HG03521 (cell line): ENCODE measurements around the gene EFS.

Source experiments
- ATAC-seq: cut with Tn5 transposase; IDR thresholded peaks from one replicate; pipeline ENCODE4 v1.9.1; 2021; ENCODE audit warnings: mild to moderate bottlenecking, moderate library complexity; ENCODE audit not compliant: unreplicated experiment

The EFS gene

DNA sequence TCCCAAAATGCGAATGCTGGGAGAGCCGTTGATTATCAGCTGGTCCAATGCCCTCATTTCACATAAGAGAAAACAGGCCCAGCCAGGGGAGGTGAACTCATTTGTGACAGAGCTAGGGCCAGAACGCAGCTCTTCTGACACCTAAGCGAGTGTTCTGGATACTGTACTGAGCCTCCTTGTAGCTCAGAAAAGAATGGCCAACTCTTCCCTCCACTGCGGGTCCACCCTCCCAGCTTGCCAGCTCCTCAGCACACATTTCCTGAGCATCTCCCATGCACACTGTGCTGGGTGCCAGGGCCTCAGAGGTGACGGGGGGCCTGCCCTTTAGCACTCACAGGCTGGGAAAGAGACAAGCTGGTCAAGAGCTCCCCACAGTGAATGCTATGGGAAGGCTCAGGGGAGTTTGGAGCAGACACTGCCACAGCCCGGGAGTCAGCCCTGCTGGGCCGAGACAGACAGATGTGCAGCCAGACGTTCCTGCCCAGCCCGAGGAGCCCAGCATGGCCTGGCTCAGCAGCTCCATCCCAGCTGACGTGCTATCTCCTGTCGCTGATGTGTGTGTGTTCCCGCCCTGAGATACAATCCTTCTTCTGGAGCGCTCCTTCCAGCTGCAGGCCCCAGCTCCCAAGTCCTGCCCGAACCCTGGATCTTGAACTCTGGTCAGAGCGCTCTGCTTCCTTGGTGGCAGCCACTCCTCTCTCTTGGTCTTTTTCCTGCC is 15.4 kb upstream of the EFS start:
- ATAC-seq, result no peak

DNA sequence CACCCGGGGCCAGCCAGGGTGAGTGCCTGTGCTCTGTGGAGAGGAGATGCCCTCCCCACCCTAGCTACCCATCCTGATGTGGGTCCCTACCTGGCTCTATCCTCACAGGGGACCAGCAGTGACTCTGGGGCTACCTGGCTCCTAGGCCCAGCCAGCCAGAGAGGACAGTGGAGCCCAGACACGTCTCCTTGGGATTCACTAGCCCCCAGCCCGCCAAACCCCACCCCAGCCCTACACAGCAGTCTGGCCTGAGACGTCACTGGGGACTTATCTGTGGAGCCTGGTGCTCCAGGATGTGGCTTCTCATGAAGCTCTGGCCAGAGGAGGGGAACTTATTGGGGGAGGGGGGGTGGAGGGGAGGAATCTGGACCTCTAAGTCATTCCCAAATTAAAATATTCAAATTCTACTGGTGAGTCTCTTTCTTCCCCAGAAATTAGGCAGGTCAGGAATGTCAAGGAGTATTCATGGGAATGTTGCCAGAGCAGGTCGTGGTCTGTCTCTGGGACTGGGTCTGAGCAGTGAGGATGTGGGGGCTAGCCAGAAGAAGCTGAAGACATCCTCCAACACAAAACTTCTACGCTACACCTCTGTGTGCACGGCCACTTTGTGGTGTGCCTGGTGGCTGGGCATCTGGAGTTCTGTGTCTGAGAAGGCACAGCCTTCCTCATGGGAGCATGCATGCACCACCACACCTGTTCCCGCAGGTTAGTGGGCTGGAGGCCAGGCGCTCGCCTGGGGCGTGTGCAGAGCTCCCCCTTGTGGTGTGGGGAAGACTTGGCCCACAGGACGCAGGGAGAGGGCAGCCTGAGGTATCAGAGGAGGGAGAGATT is 14.6 kb upstream of the EFS start:
- ATAC-seq, result no peak

DNA sequence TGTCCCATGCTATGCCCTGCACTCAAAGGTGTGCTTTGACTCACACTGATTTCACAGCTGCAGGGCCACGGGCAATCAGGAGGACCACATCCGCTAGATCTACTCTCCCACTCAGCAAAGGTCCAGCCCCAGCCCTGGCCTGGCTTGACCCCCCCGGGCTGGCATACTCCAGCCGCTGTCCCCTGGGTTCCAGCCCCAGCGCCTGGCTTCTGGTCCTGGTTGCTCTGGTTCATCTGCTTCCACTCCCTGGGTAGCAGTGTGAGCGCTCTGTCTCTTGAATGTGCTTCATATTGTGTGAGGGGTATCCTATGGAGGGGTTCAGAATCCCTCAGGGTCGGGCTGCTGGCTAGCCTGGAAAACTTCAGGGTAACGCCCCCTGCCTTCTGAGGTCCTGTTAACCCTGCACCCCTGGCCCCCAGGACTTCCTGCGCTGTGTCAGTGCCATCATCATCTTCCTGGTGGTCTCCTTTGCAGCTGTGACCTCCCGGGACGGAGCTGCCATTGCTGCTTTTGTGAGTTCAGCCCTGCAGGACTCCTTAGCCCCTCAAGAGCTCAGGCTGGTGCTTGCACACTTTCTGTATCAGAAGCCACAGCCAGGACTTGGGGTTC is 13.7 kb upstream of the EFS start:
- no peak for ATAC-seq

DNA sequence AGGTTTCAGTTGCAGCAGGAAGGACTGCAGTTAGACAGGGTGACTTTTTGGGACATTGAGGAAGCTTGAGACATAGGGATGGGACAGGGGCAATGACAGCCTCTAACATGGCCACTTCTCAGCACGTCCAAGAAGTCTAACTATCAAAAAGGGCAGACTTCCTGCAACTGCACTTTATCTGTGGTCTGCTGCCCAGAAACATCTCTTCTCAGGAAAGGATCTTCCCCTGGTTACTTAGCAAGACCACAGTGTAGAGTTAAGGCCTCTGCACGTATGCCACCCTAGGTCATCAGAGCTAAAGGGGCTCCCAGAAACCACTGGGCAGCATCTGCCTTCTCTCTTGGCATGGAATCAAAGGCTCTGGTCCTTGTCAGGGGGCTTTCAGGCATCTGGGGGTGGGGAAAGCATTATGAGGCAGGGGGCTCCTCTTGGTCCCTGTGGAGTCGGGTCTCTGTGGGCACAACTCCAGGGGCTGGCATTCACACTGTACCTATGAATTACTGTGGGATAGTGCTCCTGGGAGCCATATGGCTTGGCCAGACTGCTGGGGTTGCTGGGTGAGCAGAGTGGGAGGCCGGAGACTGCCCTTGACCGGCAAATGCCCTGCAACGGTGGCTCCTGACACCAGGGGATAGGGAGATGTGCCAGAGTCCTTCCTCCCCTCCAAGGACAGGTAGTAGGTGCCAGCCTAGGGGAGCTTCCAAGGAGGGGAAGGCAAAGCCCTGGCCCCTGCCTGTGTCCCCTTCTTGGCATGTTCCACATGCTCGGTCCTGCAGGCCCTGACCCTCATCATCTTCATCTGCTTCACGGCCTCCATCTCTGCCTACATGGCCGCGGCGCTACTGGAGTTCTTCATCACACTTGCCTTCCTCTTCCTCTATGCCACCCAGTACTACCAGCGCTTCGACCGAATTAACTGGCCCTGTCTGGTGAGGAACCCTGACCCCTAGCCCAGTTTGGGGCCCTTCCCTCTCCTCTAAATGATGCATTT is 12.9 kb upstream of the EFS start:
- no peak for ATAC-seq

DNA sequence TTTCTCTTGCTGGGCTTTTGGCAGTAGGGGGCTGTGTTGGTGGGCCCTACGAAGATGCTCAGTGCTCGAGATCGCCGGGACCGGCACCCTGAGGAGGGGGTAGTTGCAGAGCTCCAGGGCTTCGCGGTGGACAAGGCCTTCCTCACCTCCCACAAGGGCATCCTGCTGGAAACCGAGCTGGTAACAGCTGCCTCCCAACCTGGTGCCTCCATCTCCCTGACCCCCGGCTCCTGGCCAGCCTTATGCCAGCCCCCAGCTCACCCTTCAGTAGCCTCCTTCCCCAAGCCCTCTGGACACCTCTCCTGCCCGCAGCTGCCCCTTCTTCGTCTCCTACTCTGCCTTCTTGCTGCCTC is 12.2 kb upstream of the EFS start:
- no peak for ATAC-seq

DNA sequence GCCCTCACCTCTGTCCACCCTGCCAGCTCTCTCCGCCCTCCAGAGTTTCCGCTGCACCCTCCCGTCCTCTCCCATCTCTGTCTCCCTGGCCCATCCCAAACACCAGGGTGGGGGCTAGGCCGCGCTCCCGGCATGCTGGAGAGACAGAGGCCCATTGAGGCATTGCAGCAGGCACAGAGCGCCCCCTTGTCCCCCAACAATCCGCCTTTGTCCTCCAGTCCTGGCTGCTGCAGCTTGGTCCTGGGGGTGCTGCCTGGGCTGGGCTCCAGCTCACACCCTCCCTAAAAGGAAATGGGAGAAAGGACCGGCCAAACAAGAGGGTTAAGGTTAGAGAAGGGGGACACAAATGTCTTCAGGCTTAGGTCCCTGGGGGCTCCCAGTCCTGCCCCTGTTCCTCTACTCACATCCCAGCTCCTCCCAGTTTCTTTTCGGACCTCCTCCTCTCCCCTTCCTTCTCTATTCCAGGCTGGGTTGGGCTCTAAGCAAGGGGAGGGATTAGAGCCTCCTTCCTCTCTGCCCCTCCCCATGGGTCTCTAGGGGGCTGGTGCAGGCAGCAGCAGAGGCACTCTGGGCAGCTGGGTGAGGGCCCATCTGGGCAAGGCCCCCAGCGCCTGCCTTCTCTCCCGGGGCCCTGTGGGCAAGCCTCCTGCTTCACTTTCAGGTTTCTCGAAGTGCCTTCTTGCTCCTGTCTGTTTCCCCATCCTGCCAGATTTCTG is 11.7 kb upstream of the EFS start, which contains the start of gene CMTM5:
Gene CMTM5 (plus strand): TSS at position 565 of the 716 bp plus-strand sequence. CDS start 206 bp downstream, outside the sequence.
- no peak for ATAC-seq

DNA sequence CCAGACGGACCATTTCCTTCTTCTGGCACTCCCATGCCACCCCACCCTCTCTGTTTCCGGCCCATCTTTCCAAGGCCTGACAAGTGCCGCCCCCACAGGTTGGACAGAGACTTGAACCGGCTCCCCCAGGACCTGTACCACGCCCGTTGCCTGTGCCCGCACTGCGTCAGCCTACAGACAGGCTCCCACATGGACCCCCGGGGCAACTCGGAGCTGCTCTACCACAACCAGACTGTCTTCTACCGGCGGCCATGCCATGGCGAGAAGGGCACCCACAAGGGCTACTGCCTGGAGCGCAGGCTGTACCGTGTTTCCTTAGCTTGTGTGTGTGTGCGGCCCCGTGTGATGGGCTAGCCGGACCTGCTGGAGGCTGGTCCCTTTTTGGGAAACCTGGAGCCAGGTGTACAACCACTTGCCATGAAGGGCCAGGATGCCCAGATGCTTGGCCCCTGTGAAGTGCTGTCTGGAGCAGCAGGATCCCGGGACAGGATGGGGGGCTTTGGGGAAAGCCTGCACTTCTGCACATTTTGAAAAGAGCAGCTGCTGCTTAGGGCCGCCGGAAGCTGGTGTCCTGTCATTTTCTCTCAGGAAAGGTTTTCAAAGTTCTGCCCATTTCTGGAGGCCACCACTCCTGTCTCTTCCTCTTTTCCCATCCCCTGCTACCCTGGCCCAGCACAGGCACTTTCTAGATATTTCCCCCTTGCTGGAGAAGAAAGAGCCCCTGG is 10.7 kb upstream of the EFS start:
- no peak for ATAC-seq

DNA sequence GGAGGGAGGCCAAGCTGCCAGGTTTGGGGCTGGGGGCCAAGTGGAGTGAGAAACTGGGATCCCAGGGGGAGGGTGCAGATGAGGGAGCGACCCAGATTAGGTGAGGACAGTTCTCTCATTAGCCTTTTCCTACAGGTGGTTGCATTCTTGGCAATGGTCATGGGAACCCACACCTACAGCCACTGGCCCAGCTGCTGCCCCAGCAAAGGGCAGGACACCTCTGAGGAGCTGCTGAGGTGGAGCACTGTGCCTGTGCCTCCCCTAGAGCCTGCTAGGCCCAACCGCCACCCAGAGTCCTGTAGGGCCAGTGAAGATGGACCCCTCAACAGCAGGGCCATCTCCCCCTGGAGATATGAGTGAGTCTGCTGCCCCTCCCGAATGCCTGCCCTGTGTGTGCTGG is 8.1 kb upstream of the EFS start:
- ATAC-seq, result no peak

DNA sequence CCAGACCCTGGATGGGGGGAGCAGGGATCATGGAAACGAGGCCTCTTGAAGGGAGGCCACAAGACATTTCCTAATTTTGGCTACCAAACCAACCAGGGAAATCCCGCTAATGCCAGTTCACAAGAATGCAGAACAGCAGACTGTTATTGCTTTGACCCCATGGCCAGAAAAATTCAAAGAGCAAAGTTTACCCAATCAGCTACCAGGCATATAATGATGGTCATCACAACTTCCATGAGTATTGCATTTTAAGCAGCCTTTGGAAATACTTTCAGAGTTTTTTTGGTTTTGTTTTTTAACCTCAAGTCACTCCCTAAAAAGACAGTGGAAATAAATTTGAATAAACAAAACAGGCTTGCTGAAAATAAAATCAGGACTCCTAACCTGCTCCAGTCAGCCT is 7.5 kb upstream of the EFS start, which contains the start of gene IL25:
Gene IL25 (plus strand): TSS at position 301 of the 400 bp plus-strand sequence.
- ATAC-seq, result no peak

DNA sequence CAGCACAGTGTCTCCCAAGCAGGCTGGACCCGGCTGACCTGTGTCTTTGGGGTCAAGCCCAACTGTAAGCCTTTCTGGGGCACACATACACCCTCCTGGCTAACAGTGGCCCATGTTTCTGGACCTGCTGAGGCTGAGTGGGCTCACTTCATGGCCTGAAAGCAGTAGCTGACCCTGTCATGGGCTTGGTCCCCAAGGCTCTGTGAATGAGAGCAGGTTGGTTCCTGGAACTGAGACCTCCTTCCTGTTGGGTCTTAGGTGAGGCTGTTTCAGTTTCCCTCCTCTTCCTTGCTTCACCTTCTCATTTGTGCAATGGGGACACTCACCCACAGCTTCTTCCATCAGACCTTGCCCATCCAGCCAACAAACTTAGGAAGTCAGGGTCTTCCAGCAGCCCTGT is 6.9 kb upstream of the EFS start:
- no peak for ATAC-seq

DNA sequence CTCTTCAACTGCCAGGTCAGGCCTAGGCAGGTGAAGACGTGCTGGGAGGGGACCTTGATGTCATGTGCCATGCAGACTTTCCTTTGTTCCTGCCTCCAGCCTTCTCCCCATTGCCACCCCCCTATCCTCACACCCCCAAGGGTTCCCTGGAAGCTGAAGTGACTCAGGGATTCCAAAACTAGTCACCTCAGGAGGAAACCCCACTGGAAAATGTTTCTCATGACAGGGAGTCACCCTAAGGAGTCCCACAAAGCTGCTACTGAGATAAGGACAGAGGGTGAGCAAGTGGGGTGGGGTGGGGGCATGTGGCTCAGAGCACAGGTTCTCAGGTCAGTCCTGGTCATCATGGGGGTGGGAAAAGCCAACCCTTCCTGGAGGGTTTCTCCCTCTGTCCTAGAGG is 5.2 kb upstream of the EFS start:
- ATAC-seq, result no peak

DNA sequence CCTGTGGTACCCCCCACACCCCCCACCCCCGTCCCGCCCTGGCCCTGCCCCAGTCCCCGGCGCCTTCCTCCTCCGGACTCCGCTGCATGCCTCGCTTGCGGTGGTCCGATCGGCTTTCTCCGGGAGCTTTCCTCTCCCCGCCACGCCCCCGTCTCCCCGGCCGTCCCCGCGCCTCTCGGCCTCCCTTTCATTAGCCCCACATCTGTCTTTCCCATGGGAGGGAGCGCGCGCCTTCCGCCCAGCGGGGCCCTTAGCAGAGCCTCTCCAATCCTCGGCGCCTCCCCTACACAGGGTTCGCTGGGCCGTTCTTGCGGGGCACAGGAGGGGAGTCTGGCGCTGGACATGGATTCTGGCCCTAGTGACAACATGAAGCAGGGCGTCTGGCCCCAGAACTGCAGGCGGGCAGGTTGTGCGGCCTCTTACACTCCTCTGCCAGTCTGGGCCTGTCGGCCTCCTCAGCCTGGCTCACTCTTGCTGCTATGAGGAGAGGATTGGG is 1.5 kb upstream of the EFS start:
- no peak for ATAC-seq

DNA sequence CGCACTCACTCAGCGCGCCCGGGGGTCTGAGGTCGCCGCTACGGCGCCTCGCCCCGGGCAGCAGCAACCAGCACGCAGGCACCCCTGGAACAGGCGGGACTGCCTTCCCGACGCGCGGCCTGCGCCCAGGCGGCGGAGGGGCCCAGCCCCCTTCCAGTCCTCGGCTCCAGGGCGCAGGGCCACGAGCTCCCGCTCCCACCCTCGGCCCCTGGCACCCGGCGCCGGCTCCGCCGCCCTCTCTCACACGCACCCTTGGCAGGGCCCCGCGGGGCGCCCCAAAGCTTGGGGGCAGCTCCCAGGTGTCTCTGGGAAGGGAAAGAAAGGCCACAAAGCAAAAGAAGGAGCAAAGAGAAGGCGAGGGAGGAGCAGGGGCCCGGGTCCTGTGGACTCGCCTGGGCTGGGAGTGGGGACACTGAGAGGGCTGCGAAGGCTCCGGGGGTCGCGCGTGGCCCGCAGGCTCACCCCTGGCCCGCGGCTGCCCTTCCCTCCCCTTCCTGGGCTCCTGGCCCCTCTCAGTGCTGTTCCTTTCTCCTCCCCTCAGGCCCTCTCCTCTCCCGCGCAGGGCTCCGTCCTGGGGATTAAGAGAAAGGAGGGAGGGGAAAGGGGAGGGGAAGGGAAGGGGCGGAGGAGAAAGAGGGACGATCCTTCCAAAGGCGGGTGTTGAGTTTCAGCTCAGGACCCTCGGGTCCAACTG is 907 bp upstream of the EFS start:
- ATAC-seq, result no peak

DNA sequence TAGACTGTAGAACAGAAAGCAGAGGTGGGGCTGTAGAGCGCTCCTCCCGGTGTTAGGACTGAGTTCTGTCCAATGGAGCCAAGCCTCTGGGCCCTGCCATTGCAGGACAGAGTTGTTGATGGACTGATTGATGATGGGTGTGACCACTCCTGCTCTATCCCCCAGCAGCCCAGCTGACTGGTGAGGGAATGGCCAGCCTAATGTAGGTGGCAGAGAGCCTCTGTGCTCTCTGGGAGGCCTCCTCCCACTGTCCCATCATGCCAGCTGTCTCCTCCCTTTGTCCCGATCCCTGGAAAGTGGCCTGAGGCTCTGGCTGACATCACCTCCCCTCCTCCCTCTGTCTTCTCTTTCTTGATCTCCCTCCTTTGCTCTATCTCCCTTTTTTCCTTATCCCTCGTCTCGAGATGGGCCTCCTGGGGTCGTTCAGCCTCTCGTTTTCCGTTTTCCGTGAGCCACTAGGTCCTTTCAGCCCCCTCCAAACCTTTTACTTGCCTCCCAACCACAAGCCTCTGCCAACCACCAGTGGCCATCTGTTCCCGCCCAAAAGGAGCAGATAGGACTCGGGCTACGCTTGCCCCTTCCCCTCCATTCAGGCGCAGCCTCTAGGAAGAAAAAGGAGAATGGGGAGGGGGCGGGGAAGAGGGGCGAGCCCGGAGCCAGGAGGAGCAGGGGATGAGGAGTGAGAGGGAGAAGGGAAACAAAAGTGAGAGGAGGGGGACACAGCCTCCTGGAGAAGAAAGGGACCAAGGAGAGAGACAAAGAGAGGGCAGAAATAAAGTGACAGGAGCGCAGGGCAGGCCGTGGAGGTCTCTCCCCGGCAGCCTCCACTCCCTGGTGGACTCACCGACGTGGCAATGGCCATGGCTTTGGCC is 572 bp downstream of the EFS start:
- no peak for ATAC-seq

DNA sequence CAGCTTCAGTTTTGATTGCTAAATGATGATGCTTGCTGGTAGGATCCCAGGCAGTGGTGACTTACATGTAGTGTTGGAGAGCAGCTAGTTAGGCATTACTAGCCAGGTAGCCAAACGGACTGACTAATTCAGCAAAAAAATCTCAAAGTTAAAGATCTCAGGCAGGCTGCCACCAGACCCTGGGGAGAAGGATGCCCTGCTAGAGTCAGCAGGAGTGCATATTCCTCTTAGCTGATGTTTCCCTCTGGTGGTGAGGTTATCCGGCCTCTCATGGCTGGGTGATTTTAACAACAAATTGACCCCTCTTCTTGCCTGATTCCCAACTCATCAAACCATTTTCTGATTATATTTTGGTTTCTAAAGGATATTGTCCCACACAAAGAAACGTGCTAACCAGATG is 2.8 kb downstream of the EFS start:
- ATAC-seq, result no peak

DNA sequence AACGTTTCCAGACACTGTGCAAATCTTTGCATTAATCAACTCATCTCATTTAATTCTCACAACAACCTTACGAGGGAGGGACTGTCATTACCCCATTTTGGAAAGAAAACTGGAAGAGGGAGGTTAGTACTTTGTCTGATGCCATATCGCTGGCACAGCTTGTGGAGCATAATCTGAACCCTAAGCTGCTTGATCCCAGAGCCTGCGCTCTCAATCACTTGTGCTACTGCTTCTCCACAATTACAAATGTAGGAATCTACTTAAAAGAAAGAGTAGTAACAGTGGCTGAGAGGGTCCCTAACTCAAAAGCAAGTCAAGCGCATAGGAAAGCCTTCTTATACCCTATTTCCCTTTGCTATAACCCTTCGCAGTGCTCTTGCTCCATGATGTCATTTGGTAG is 3.2 kb downstream of the EFS start:
- no peak for ATAC-seq

DNA sequence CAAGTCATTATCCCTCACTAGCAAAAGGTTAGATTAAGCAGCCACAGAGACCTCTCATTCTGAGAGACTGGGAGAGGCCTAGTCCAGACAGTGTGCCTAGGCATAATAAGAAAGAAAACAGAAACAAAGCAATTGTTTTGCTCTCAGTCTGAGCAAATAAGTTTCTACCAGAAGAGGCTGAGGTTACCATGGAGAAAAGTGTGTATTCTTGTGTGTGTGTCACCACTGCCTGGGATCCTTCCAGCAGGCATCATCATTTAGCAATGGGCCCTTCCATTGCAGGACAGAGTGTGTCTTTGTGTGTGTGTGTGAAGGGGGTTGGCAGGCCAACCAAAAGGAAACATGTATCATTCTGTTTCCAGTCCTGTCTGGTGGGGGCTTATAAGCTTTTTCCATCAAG is 3.7 kb downstream of the EFS start:
- ATAC-seq, result no peak

DNA sequence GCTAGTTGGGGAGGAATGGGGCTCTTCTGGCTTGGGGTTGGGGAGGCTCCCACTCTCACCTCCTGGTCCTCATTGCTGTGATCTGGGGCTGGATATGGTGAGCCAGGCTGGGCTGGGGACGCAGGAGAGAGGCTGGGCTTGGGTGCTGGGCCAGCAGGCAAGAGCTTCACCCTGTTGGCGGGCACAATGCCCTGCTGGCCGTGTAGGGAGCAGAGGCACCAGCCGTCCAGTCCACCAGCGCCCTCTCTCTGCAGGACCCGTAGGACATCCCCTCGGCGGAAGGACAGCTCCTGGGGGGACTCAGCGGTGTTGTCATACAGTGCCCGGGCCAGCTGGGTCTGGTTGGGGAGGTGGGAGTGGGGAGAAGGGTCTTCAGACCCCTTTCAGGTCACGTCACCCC is 4.5 kb downstream of the EFS start:
- no peak for ATAC-seq
